Smooth muscle cell of bladder (primary cell): ENCODE measurements around the gene FGGY. TPM values are rescaled to one million over a fixed set of nuclear protein-coding genes. Genes with fewer than 3 reads are reported as not detected.

Experiments used
- total RNA-seq: library from RNA; depleted of rRNA; stranded (reverse); fragments of >200 nt; gene quantifications from 2 replicates; pipeline ENCODE4 v1.2.3, GENCODE V29; 2014

The FGGY gene, protein sequence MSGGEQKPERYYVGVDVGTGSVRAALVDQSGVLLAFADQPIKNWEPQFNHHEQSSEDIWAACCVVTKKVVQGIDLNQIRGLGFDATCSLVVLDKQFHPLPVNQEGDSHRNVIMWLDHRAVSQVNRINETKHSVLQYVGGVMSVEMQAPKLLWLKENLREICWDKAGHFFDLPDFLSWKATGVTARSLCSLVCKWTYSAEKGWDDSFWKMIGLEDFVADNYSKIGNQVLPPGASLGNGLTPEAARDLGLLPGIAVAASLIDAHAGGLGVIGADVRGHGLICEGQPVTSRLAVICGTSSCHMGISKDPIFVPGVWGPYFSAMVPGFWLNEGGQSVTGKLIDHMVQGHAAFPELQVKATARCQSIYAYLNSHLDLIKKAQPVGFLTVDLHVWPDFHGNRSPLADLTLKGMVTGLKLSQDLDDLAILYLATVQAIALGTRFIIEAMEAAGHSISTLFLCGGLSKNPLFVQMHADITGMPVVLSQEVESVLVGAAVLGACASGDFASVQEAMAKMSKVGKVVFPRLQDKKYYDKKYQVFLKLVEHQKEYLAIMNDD
- total RNA-seq, result 23.9 and 37.7 TPM in 2 replicates

DNA sequence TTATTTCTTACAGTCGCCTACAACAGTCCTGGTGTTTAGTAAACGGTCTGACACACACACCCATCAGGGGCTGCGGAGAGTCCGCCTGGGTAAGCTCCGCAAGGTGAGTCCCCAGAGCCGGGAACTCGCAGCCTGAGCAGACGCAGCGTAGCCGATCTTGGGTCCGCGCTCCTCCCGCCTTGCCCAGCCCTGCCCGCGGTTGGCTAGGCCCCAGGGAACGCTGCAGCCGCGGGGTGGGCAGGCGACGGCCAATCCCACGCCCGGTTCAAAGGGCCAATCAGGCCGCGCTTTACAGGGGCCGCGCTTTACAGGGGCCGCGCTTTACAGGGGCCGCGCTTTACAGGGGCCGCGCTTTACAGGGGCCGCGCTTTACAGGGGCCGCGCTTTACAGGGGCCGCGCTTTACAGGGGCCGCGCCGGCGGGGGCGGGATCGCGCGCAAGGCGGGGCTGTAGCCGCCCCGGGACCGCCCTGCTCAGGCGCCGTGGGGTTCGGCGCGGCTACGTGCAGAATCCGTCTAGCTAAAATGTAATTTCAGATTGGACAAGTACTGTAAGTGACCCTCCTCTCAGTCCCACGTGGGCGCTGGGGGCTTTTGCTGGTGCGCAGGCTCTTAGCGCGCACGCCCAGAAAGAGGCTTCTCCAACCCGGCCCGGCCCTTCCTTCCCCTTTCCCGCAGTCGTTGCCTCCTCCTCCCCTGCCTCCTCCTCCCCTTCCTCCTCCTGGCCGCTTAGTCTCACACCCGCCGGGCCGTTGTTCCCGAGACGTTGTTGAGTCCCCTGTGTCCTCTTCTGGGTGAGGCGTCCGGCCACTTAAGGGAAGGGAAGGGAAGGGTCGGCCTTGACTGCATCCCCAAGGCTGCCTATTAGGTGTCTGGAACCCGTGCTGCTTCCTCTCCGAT lies at the start of gene FGGY:
Gene FGGY, plus strand, starts transcription at position 737 of the 899 bp plus-strand sequence. CDS start 24,456 bp downstream, outside the sequence.

